HS-27A (cell line): ENCODE measurements around the gene VIP.
"Not testable (repeated sequence)": the region's sequence is repeated elsewhere in the genome, so short reads cannot be mapped to it uniquely, and the experiment has no call there.

Experiments
- DNase-seq: peaks from one replicate; pipeline ENCODE4 v3.0.0-alpha.2; 2012; ENCODE audit warnings: low read depth, missing footprints

The VIP gene

GRCh38 chr6:152750694-152751093, at the start of gene VIP:
Gene VIP (plus strand): TSS chr6:152750797. CDS start chr6:152752178, 1,381 bp downstream.
- no peak for DNase-seq

DNA sequence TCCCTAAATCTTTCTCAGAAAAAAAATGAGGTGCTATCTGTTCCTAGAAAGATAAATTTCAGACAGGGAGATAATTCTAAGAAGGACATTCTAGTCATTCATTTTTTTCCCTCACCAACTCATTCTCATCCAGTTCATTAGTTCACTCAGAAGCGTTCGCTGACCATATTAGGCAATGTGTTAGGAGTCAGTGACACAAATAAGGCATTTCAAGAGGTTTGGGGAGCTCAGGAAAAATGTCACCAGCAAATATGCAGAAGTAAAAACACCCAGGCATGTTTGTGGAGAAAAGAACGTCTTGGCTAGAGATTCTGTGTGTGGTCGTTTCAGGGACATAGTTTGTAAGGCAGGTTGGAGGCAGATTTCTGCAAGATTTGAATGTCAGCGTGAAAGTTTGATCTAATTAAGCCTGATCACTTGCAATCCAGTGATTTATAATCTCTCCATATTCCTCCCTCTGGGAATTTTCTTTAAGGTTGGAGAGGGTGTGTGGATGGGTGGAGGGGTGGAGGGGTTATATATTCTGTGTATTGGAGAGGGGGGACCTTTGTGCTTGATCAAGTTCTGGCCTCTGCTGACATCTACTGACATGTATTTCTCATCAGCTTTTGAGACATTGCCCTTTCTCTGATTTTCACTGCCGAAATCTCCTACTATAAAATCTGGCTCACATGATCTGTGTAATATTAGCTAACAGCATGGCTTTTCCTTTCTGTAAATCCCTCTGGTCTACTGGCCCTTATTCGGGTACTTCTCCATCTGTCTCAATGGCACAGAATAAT, 49.3 kb upstream of the VIP start:
- no peak for DNase-seq

DNA sequence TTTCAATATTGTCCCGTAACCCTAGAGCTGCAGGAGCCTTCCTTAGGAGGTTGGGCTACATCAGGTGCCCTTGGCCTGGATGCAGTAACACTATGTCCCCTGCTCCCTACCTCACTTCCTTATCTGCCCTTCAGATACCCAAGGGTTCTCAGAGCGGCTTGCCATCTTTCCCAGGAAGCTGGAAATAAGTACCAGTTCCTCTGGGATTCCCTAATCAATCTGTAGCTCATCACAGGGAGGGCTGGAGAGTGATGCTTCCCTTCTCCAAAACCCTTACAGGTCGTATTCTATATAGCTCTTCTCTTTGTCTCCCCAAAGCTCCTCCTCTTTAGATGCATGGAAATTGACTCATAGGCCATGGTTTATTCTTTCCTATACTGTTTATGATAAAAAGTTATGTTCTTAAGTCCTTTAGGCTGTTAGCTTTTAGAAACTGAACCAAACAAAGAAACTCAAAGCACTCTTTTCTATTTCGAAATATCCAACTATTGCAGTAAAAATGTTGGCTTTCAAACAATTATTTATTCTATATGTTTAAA, 48.7 kb upstream of the VIP start:
- DNase-seq: no peak

GRCh38 chr6:152703750-152704149, 46.8 kb upstream of the VIP start:
- not testable (repeated sequence) for DNase-seq

DNA sequence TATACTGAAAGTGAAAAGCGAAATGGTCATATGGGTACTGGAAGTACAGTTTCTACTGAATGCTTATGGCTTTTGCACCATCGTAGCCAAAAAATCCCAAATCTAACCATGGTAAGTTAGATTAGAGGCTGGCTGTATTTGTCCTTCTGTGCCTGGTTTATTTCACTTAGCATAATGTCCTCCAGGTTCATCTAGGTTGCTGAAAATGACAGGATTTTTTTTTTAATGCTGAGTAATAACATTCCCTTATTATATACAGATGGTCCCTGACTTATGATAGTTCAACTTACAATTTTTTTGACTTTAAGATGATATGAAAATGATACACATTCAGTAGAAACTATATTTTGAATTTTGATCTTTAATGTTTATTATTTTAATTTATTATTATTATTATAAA, 45.3 kb upstream of the VIP start:
- DNase-seq: no peak

DNA sequence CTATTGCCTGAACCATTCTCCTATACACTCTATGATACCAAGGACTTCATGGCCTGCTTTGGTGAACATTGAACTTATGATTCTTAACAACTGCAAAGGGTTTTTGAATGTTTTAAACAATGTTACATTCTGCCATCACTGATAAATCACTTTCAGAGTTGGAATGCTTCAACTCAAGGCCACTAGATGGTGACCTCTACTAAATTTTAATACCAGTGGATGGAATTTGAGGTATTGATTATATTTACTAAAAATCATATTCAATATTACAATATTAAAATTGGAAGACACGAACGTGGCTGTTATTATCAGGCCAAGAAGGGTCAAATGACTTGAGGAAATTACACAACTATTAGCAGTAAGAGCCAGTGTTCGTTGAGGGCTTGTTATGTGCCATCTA, 34.3 kb upstream of the VIP start:
- DNase-seq: no peak

DNA sequence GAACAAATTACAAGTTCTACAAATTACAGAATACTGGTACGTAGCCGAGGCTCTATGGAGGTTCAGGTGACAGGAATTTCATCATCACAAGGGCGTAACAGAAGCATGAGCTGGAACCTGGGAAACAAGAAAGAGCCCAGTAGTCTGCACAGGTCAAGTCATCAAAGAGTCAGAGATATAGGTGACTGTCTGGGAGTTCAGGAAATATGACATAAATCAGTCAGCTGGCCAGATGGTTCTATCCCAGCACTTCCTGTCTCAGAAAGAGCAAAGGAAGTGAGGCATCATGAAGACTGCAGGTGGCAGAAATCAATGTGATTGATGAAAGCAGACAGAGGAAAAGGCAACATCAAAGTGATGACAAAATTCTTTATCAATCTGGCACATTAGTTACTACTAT, 29.6 kb upstream of the VIP start:
- DNase-seq: no peak

DNA sequence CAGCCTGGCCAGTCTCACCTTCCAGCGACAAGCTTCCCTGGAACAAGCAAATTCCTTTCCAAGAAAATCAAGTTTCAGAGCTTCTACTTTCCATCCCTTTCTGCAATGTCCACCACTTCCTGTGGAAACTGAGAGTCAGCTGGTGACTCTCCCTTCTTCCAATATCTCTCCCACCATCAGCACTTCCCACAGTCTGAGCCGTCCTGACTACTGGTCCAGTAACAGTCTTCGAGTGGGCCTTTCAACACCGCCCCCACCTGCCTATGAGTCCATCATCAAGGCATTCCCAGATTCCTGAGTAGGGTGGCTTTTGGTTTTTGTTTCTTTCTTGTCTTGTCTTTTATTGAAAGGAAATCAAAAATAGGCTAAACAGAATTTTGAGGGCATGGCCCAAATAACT, 28.6 kb upstream of the VIP start:
- no peak for DNase-seq

DNA sequence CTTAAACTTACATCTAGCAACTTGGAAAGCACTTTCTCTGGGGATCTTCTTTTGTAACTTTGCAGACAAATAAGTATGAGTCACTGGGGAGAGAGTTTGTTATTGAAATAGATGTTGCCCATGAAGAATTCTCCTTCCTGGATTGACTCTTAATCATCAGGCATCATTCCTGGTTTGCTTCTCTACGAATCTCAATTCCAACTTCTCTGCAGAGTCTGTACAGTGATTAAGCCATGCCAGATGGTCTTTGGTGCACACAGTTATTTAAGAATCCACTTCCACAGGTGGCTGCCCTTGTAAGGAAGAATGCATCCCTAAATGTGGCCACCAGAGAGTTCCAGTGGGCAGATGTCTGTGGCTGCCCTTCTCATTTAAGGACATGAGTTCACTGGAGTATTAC, 27.2 kb upstream of the VIP start:
- no peak for DNase-seq

- DNase-seq: no peak
Observed at GRCh38 chr6:152726313-152726712, 24.3 kb upstream of the VIP start.

GRCh38 chr6:152727507-152727906, 23.1 kb upstream of the VIP start:
- no peak for DNase-seq

- DNase-seq: no peak
Observed at GRCh38 chr6:152734630-152735029, 16.0 kb upstream of the VIP start.

- DNase-seq: no peak
Observed at GRCh38 chr6:152736687-152737273, 13.8 kb upstream of the VIP start.

- DNase-seq: no peak
Observed at GRCh38 chr6:152745509-152746171, 5.0 kb upstream of the VIP start.

DNA sequence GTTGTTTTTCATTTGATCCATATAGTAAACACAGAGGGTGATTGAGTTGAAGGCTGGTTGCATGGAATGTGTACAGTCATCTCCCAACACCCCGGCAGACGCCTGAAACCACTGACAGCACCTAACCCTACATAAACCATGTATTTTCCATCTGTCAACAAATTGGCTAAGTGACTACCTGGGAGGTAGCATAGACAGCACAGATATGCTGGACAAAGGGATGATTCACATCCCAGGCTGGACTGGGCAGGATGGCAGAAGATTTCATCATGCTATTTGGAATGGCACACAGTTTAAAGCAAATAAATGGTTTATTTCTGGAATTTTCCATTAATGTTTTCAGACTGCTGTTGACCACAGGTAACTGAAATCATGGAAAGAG, 4.4 kb upstream of the VIP start:
- no peak for DNase-seq

DNA sequence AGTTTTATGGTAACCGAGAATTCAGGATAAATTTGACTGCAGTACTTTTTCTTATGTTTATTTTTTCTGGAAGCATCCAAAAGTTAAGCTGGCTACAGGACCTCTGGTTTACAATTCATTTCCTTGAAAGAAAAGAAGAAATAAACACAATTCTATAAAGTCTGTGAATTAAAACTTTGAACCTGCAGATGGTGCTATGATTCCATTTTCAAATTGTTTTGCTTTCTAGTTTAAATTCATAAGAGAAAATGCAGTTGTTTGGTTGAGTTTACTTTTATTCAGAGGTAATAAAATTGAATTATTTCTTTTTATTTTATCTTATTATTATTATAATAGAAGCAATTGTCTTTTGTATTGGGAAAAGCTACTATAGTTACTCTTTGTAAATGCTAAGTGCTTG, 1.8 kb upstream of the VIP start:
- no peak for DNase-seq

DNA sequence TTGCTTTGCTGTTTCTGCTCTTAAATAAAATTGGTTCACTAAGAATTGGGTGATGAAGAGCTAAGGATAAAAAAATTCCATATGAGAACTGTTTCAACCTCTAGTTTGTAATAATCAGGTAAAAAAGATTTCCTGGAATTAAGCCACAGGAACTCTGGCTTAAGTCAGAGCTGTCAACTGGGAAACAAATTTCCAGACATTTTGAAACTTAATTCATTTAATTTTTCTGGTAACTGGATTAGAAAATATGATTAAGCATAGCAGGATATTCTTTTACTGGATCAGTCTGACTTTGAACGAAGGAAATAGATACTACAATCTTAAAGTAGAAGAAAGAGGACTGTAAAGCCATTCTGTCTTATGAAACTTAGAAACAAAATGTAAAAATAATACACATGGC, 1.3 kb upstream of the VIP start:
- no peak for DNase-seq

DNA sequence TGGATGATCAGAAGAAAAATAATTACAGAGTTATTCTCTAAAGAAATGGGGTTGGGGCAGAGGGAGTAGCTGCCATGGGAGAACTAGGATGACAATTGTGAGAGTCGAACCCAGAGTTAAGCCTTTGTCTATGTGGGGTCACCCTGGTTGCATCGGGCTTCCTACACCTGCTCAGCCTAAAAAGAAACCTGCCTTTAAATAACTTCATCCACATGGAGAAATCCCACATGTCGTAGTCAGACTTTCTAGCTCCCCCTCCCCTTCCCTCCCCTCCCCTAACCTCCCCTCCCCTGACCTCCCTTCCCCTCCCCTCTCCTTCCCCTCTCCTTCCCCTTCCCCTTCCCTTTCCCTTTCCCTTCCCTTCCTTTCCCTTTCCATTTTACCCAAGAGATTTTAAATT, 14.7 kb downstream of the VIP start:
- DNase-seq: no peak

DNA sequence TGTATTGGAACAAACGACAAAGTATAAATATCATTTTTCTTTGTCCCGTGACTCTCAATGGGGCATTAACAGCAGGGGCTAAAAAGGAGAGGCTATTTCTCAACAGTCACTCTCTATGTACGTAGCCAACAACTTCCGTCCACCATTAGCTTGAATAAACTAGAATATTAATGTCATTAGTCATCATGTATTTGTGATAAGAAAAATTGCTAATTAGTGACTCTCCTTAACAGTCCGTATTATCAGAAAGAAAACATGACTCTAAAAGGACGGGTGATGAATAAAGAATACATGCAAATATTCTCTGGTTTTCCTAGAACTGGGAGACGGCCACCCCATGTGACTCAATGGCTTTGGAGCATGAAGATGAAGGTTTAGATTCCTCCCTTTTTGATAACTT, 18.6 kb downstream of the VIP start:
- no peak for DNase-seq

- DNase-seq: no peak
Observed at GRCh38 chr6:152769993-152770392, 19.4 kb downstream of the VIP start.

DNA sequence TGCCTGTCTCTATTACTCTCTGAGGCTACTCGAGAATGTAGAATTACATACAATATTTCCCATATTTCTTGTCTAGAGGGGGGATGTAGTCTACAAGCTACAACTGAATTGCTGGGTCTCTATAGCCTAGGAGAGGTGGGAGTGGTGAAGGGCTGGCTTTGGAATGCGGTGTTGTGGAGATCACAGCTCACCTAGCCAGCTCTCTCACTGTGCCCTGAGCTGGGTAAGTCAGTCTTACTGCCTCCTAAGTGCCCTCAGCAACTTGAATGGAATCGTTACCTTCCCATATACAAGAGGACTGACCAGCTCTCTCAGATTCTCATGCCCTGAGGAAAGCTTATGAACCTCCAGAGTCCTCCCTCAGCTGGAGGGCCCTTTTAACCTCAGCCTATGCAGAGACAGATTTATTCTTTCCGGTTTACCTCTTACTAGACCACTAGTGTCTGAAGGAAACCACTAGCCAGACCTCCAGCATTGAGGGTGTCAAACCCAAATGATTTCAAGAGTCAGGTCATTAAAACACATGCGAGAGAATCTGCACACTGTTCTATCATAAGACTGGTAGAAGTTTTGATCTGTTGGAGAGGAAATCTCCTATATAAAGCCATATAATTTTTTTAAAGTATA, 20.6 kb downstream of the VIP start:
- DNase-seq: no peak

DNA sequence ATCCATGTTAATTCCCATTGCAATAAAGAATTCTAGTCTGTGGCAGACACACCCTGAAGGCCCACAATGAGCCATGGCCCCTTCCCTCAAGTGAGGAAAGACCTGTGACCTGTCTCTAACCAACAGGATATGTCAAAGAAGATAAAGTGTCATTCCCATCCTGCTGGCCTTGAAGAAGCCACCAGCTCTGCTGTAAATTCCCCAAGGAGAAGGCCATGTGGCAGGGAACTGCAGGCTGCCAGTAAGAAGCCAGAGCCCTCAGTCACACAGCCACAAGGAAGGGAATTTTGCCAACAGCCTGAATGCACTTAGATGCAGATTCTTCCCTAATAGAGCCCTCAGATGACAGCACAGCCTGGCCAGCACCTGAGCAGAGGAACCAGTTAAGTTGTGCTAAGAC, 24.8 kb downstream of the VIP start:
- no peak for DNase-seq

GRCh38 chr6:152776833-152777232, 26.2 kb downstream of the VIP start:
- no peak for DNase-seq
